GM19463 (cell line): Measurements from ENCODE around the gene TNFAIP3.
"Not testable (repeated sequence)": the region's sequence is repeated elsewhere in the genome, so short reads cannot be mapped to it uniquely, and the experiment has no call there.

Experiments
- ATAC-seq: cut with Tn5 transposase; IDR thresholded peaks from one replicate; pipeline ENCODE4 v1.9.1; 2021; ENCODE audit warnings: mild to moderate bottlenecking, moderate library complexity; ENCODE audit not compliant: unreplicated experiment

Gene TNFAIP3

GRCh38 chr6:137844327-137844726 is 22.7 kb upstream of the TNFAIP3 start:
- ATAC-seq, result not testable (repeated sequence)

GRCh38 chr6:137844773-137845172 is 22.3 kb upstream of the TNFAIP3 start:
- ATAC-seq, result not testable (repeated sequence)

- ATAC-seq, result no peak
These were observed 21.6 kb upstream of the TNFAIP3 start for GRCh38 chr6:137845460-137845859.

GRCh38 chr6:137846274-137846673 is 20.8 kb upstream of the TNFAIP3 start:
- no peak for ATAC-seq

DNA sequence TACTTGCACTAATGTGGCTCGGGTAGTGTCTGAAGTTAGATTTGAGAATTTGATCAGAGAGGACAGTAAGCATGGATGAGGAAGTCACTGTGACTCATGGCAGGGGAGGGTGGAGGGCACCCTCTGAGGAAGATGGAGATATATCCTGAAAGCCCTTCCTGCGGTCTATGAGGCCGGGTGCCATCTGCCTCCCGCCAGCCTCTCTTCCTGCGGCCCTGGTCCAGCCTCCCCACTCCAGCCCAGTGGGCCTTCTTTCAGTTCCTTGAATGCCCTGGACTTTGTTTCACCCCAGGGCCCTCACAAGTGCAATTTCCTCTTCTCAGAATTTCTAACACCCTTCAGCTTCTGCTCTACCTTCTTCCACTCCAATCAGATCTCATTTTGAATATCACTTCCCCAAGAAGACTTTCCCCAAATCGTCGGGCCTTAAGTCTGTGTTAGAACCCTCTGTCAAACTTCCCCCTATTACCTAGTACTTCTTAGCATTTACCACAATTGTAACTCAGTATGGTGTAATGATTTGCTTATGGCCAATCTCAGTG is 20.2 kb upstream of the TNFAIP3 start:
- ATAC-seq, result peak; percentile 57

- ATAC-seq, result no peak
These were observed 19.3 kb upstream of the TNFAIP3 start for GRCh38 chr6:137847748-137848147.

DNA sequence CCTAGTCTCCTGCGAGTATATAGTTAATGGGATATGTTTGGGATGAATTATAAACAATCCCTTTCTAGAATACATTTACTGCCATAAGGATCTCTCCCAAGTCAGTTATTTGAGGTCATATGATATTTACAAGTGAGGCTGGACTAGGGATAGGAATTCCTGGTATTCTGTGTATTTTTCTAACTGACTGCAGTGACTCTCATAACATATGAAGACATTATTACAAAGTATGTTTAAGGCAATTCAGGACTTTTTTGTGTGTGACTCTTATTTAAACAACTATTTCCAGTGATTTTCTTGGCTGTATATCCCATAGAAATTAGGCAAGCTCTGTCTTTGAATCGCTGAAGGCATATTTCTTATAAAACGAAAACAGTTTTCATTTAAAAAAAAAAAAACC is 18.4 kb upstream of the TNFAIP3 start:
- no peak for ATAC-seq

GRCh38 chr6:137849181-137849980 is 17.7 kb upstream of the TNFAIP3 start:
- peak; percentile 40 for ATAC-seq

DNA sequence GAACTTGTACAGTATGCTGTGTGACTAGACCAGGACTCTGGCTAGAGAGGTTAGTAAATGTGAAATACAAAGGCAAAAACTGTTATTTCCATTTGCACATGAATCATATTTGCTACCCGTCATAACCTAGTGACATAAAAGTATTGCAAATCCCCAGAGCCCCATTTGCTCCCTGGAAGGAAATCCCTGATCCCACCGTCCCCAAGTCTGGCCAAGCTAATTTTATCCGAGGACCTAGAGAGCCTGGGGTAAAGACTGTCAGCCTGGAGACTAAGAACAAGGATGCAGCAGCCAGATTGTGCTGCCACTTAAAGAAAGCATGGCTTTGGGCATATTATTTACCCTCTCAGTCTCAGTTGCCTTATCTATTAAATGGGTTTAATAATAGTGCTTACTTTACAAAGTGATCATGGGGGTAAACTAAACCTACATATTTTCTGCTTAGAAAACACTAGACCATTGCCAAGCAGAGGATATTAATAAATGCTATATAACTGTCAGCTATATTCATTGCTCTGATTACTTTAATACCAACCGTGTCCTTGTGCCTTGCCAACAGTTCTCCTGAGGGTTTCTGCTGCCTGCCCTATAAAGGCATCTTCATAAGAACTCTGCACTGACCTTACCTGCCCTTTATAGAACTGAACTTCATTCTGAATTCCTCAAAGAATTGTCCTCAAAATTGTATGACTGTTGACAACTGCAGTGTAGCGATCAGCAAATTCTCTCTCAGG is 16.9 kb upstream of the TNFAIP3 start:
- no peak for ATAC-seq

GRCh38 chr6:137850816-137851602 is 16.1 kb upstream of the TNFAIP3 start:
- no peak for ATAC-seq

DNA sequence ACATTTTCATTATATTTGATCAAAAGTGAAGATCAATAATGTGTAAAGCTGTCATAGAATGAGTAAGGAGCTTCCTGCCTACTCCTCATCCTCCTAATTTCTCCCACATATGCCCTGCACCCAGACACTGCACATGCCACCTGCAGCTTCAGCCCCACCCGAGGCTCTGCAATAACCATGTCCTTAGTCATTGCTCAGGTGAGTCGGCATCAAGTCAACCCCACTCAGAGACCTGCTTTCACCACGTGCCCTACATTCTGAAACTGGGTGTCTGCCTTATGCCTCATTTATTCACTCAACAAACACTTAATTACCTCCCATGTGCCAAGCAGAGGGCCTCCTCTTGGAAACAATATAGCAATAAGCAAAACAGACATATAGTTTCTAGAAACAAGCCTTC is 15.4 kb upstream of the TNFAIP3 start:
- no peak for ATAC-seq

DNA sequence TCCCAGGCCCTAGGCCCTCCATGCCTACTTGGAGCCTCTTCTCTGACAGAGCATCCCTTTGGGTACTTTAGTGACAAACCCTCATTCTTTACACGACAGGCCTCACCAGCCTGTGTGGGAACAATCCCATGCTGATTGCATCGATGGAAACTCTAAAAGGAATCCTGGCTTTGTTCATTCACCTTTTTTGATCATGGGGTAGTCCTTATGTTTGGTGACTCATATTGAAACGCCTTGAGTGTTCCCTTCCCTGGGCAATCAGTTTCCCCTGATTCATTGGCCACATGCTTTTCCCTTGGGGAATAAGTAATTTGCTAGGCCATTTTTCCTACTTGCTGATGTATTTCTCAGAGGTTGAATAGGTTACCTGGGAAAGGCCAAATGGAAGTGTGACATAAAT is 14.7 kb upstream of the TNFAIP3 start:
- no peak for ATAC-seq

DNA sequence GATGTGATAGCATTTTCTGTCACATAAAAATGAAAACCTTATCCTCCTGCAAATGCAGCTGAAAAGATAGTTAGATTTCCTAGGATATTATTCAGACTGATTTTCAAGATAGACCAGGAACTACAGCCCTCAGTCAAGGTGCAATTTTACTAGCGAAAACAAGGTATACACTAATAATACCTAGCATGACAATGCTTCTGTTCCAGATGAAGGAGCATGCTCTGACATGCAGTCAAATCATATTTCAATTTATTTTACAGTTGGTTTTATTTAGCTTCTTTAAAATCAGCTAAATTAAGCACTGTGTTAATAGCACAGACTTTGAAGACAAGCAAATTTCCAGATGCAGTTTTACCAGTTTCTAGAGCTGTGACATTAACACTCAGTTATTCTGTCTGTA is 14.2 kb upstream of the TNFAIP3 start:
- no peak for ATAC-seq

DNA sequence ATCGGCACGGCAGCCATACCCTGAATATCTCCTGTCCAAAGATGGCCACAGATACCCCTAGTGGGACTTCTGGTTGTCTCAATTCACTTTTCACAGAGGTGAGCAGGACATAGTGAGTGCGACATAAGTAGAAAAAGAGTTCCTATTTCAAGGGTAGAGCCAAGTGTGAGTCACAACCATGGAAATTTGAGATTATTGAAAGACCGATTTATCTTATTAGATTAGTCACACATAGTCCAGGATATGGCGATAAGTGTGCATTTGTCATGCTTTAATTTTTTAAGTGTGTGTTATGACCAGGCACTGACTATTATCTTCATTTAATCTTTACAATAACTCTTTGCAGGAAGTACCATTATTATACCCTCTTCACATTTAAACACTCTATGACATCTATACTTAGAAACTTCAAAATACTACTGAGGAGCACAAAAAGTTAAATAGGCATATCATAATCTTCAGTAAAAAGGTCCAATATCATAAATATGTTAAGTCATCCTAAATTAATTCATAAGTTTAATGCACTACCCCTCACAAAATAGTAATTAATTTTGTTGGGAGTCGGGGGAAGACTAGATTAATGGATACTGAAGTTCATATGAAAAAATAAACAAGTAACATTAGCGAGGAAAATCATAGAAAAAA is 13.4 kb upstream of the TNFAIP3 start:
- ATAC-seq, result no peak

DNA sequence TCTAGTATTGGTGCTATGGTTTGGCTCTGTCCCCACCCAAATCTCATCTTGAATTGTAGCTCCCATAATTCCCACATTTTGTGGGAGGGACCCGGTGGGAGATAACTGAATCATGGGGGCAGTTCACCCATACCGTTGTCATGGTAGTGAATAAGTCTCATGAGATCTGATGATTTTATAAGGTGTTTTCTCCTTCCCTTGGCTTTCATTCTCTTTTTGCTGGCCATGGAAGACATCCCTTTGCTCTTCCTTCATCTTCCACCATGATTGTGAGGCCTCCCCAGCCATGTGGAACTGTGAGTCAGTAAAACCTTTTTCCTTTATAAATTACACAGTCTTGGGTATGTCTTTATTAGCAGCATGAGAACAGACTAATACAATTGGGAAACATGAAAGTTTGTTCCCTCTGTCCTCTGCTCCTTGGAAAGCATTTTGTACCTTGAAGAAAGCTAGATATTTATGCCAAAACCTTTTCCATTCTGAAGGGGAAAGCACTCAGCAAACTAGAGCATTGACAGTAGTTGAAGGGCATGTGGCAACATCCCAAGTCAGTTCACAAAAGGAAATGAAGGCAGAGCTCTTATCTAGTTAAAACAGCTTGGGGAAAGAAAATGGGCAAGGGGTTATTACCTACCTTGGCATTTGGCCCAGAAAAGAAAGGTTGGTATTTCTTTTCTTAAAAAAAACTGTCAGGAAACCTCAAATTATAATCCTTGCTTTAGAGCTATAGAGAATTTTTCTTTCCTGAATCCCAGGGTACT is 10.7 kb upstream of the TNFAIP3 start:
- no peak for ATAC-seq

GRCh38 chr6:137859025-137859424 is 8.0 kb upstream of the TNFAIP3 start:
- ATAC-seq, result no peak

GRCh38 chr6:137860394-137861005 is 6.6 kb upstream of the TNFAIP3 start:
- no peak for ATAC-seq

DNA sequence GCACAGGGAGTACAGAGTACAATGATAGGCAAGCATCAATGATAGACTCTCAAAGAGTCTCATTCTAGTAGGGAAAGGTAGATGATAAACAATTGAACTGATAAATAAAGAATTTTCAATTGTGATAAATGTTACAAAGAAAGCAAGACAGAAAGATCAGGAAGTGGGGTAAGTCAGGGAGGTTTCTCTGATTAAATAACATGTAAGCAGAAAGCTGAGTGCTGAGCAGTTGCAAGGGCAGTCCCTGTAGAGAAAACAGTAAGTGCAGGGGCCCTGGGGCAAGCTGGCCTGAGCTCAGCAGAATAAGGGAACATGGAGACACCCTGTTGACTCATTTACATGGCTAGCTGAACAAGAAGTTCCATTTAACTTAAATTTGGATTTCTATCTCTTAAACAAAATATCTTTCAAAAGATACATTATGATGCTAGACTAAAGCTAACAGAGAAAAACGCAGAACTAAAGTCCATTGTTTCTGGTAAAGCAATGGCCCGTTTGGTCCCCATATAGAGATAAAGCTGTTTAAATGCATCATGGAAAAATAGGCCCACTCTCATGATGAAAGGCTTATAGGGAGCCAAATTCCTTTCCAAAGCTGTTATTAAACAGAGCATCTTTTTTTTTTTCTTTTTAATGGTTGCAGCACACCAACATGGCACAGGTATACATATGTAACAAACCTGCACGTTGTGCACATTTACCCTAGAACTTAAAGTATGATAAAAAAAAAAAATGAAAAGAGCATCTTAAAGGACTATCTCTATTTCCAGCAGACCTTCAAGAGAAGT is 5.3 kb upstream of the TNFAIP3 start:
- no peak for ATAC-seq
